Activated T-helper 1 cell treated with anti-CD3 and anti-CD28 coated beads, Interleukin-2, amount 50 U/mL, for 16 hours (primary cell): ENCODE results near the gene IFT81.
"Not testable (repeated sequence)": the region's sequence is repeated elsewhere in the genome, so short reads cannot be mapped to it uniquely, and the experiment has no call there.

Experiments used
- DNase-seq, 2 donors: peaks; one replicate each; pipeline ENCODE4 v3.0.0-alpha.2; 2020; ENCODE audit warnings: low read depth in 1 of 2, low spot score in 1 of 2

IFT81 gene

GRCh38 chr12:110199339-110200123 is 75.4 kb downstream of the IFT81 start:
- DNase-seq = no peak

- no peak for DNase-seq
Observed at GRCh38 chr12:110200124-110200417, 75.9 kb downstream of the IFT81 start.

- DNase-seq = no peak
Observed at GRCh38 chr12:110201995-110202394, 77.8 kb downstream of the IFT81 start.

GRCh38 chr12:110203546-110203945 is 79.4 kb downstream of the IFT81 start:
- DNase-seq = no peak

- DNase-seq = no peak
Observed at GRCh38 chr12:110205931-110206330, 81.8 kb downstream of the IFT81 start.

GRCh38 chr12:110211639-110212536 is 87.7 kb downstream of the IFT81 start:
- not testable (repeated sequence) for DNase-seq

- no peak for DNase-seq
Observed at GRCh38 chr12:110217996-110218674, 94.0 kb downstream of the IFT81 start.

GRCh38 chr12:110222027-110222426 is 97.9 kb downstream of the IFT81 start:
- DNase-seq = no peak

- DNase-seq = no peak
Observed at GRCh38 chr12:110222433-110222832, 98.3 kb downstream of the IFT81 start.

GRCh38 chr12:110223777-110224378 is 99.7 kb downstream of the IFT81 start:
- no peak for DNase-seq

GRCh38 chr12:110224379-110225304 is 100.5 kb downstream of the IFT81 start:
- DNase-seq = no peak

- no peak for DNase-seq
Observed at GRCh38 chr12:110227138-110227537, 103.0 kb downstream of the IFT81 start.

GRCh38 chr12:110228348-110228747 is 104.2 kb downstream of the IFT81 start:
- not testable (repeated sequence) for DNase-seq

GRCh38 chr12:110228756-110229155 is 104.6 kb downstream of the IFT81 start:
- no peak for DNase-seq

- no peak for DNase-seq
Observed at GRCh38 chr12:110229409-110229808, 105.3 kb downstream of the IFT81 start.

- DNase-seq = no peak
Observed at GRCh38 chr12:110230655-110231054, 106.5 kb downstream of the IFT81 start.

- DNase-seq = no peak
Observed at GRCh38 chr12:110233212-110233903, 109.2 kb downstream of the IFT81 start.

- DNase-seq = no peak
Observed at GRCh38 chr12:110234331-110234751, 110.2 kb downstream of the IFT81 start.

GRCh38 chr12:110234755-110235154 is 110.6 kb downstream of the IFT81 start:
- DNase-seq = no peak

- DNase-seq = no peak
Observed at GRCh38 chr12:110235383-110235782, 111.2 kb downstream of the IFT81 start.
